Psoas muscle (tissue), 8 donors: ENCODE data around the gene RDH5. TPM values are rescaled to one million over a fixed set of nuclear protein-coding genes. Genes with fewer than 3 reads are reported as not detected.

ENCODE experiments used
- ATAC-seq, 4 donors: fragments of 200-7000 bp; cut with Tn5 transposase; one replicate each; pipeline ENCODE4 v1.9.1; 2020; ENCODE audit warnings: moderate library complexity in 3 of 4, mild to moderate bottlenecking in 2 of 4
- DNase-seq, 2 donors: peaks; one replicate each; pipeline ENCODE4 v3.0.0-alpha.2; 2020
- H3K27ac ChIP-seq: fragments of 200-600 bp; one replicate; pipeline ENCODE4 v1.8.0; 2022
- H3K27me3 ChIP-seq, 3 donors: fragments of 200-600 bp in 1 of 3; one replicate each; pipeline versions ENCODE4 v1.6.1 to v1.8.0; 2013 to 2022; ENCODE audit warnings: low read length in 2 of 3, mild to moderate bottlenecking in 2 of 3, moderate library complexity in 1 of 3; ENCODE audit not compliant: insufficient read depth in 3 of 3
- H3K36me3 ChIP-seq, 2 donors: fragments of 200-600 bp in 1 of 2; one replicate each; pipeline versions ENCODE4 v1.6.1 to v1.8.0; 2013 to 2022; ENCODE audit warnings: low read depth in 1 of 2, mild to moderate bottlenecking in 1 of 2, moderate library complexity in 1 of 2; ENCODE audit not compliant: insufficient read depth in 1 of 2
- H3K4me1 ChIP-seq: fragments of 200-600 bp; one replicate; pipeline ENCODE4 v1.8.0; 2022
- H3K4me3 ChIP-seq: fragments of 200-600 bp; one replicate; pipeline ENCODE4 v1.8.0; 2022; ENCODE audit warnings: mild to moderate bottlenecking
- H3K9me3 ChIP-seq: fragments of 200-600 bp; one replicate; pipeline ENCODE4 v1.8.0; 2022
- WGBS, 3 donors: extraction: QIAGEN DNeasy Blood & Tissue Kit; methylation state at CpG; one replicate each; pipeline versions ENCODE4 v1.1.6 to v1.1.7; 2013; 5-methylcytosine and 5-hydroxymethylcytosine counted together
- intact Hi-C, 2 donors: fragments of 100-400 bp; cut with DNase I; formaldehyde crosslinking; loops; one replicate each; pipeline versions ENCODE4 v1.11.0 to v1.14.2; 2022
- polyA plus RNA-seq, 3 donors: library from polyadenylated mRNA; stranded (reverse); fragments of 200-250 nt; gene quantifications; one replicate each; pipeline ENCODE4 v1.2.3, GENCODE V29; 2013
- total RNA-seq, 4 donors: library from RNA; stranded (reverse); fragmentation: NEBNext Ultra II Directional in 2 of 4; extraction: Animal tissue kit (Norgen Biotek cat#: 25700) in 2 of 4; gene quantifications; one replicate each; pipeline versions ENCODE4 v1.2.1 to v1.2.4, GENCODE V29; 2021 to 2023
- TF ChIP-seq, protein P1 (sequence below): fragments of 200-600 bp; IDR thresholded peaks from one replicate; pipeline ENCODE4 v1.8.0; 2022; ENCODE audit warnings: antibody characterized with exemption
- donor health status: healthy with polysubstance abuse.
- donor health status: DM: no; HTN: no; CAD: no; lungs with moderate emphysema.
- donor health status: Bipolar disorder and iron deficiency.
- donor health status: healthy.
- donor health status: DM: yes; HTN: yes; CAD: no.
- donor health status: DM: no; HTN: no; CAD: no.
- donor health status: DM: no; HTN: no; CAD: no.
- donor health status: DM: yes; HTN: yes; CAD: no.

Gene RDH5
- total and polyA plus RNA-seq, 7 donors, result 7.0 to 25.4 (median 11.9) TPM

DNA sequence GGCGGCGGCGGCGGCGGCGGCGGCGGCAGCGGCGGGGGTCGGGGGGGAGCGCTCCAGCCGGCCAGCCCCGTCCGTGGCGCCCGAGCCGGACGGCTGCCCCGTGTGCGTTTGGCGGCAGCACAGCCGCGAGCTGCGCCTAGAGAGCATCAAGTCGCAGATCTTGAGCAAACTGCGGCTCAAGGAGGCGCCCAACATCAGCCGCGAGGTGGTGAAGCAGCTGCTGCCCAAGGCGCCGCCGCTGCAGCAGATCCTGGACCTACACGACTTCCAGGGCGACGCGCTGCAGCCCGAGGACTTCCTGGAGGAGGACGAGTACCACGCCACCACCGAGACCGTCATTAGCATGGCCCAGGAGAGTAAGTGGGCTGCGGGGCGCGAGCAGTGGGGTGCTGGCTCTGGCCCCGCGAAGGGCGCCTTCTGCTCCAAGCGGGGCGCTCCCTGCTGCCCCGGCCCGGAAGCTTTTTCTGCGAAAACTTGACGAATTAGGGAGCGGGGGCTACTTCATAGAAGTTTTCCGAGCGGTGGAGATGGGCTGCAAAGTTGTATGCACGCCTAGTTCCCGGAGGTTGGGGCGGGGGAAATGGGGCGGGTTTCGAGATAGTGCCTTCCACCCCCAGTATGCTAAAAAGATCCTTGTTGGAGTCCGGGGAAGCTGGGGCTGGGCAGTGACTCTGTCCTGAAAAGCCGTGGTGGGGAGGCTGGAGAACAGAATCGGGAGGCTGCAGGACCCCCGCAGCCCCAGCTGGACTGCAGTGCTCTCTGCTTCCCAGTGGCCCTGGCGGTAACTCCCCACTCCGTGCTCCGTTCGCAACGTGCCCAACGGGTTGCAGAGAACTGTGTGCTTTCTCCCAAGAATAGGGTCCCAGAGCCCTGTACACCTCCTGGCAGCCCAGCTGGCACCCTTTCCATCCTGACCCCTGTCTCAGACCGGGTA is 23.5 kb downstream of the RDH5 start:
- Histone ChIP-seq H3K36me3 (no peaks in the 10 kb centered on the region), H3K9me3 (no peaks in the 10 kb centered on the region), H3K27ac (no peak overlapping the region), H3K4me1 (peaks cover 19% of the 10 kb centered on the region), H3K27me3 (peaks cover 0 to 8% (median 3%) of the 10 kb centered on the region in 3 donors), H3K4me3 (peak overlapping the region; percentile 67)
- intact Hi-C loops, result no loop called here
- DNase-seq, result peak; percentile 65 to 79
- ATAC-seq, result peak; percentile 28 to 61 (median 48)
- WGBS, 3 donors, result 1 to 2% (median 2%) methylated on average over 53 to 72 of the region's 73 CpGs
- TF ChIP-seq, protein P1, sequence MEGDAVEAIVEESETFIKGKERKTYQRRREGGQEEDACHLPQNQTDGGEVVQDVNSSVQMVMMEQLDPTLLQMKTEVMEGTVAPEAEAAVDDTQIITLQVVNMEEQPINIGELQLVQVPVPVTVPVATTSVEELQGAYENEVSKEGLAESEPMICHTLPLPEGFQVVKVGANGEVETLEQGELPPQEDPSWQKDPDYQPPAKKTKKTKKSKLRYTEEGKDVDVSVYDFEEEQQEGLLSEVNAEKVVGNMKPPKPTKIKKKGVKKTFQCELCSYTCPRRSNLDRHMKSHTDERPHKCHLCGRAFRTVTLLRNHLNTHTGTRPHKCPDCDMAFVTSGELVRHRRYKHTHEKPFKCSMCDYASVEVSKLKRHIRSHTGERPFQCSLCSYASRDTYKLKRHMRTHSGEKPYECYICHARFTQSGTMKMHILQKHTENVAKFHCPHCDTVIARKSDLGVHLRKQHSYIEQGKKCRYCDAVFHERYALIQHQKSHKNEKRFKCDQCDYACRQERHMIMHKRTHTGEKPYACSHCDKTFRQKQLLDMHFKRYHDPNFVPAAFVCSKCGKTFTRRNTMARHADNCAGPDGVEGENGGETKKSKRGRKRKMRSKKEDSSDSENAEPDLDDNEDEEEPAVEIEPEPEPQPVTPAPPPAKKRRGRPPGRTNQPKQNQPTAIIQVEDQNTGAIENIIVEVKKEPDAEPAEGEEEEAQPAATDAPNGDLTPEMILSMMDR, result no peak

DNA sequence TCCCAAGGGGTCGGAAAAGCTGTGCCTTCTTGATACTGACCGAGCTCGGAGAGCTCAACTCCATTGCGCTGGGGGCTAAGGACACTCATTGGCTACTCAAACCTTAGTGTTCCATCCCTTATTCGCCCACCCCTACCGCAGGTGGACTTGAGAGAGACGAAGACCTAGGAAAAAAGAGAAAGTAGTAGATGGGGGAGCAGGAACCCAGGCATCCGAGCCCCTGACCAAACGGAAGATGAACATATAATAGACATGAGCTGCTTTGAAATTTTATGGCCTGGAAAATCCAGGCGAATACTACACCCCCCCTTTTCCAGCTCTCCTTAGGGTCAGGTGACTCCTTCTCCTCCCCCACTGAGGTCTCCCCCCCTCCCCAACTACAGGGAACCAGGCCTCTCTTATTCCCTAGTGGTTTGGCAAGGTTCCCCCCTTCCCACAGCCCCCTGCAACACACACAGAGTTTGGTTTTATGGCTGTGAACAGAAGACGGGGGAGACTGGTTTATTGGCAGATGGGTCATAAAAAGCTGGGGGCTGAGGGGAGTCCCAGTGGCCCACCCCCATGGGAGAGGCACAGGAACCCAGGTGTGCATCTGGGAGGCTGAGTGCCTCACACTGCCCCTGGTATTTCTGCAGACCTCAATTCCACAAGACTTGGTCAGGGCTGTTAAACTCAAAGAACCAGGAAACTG is 24.3 kb downstream of the RDH5 start:
- H3K36me3 ChIP-seq, result no peaks in the 10 kb centered on the region
- peak overlapping the region; percentile 67 for H3K4me3 ChIP-seq
- peak in 1 of 4 donors; percentile 4 for ATAC-seq
- H3K9me3 ChIP-seq, result no peaks in the 10 kb centered on the region
- H3K27ac ChIP-seq, result no peak overlapping the region
- TF ChIP-seq, protein P1, result no peak
- 26 to 42% (median 31%) methylated on average over 11 of the region's 11 CpGs for WGBS, 3 donors
- intact Hi-C loops, result no loop called here
- H3K27me3 ChIP-seq, result peaks cover 0 to 8% (median 3%) of the 10 kb centered on the region in 3 donors
- H3K4me1 ChIP-seq, result peaks cover 19% of the 10 kb centered on the region
- DNase-seq, result no peak

DNA sequence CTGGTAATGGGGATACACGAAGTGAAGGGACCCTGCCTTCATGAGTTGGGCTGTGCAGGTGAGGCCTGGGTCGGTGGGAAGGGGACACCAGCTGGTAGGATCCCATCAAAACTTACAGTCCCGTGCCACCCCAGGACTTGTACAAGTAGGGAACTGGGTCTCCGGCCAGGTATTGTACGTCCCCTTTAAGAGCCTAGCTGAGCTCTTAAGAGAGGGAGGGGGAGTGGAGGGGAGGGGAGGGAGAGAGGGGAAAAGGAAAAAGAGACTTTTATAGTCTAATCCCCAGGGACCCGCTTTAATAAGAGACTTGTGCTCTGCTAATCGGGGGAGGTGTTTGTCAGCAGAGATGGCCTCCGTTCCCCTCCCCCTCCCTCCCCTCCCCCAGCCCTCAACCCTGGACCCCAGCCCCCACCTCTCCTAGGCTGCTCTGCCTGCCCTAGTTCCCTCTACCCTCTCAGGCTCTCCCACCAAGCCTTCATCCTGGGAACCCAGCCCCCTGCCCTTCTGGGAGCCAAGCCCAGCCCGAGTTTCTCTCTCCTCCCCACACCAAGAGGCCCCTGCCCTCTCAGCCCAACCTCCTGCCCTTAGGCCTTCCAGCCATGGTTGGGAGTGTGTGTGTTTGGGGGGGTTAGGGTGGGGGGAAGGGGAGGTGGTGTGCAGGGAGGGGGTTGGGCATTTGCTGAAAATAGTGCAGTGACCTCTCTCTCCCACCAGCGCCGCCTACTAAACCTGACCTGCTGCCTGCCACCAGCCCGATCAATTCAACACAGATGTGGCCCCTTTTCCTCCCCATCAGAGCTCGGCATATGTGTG is 25.4 kb downstream of the RDH5 start:
- ATAC-seq (peak in 2 of 4 donors; percentile 17), DNase-seq (no peak)
- Histone ChIP-seq H3K9me3 (no peaks in the 10 kb centered on the region), H3K4me3 (peak overlapping the region; percentile 28), H3K27me3 (peaks cover 0 to 8% (median 3%) of the 10 kb centered on the region in 3 donors), H3K27ac (peak overlapping the region; percentile 16), H3K36me3 (peaks cover 0 to 2% of the 10 kb centered on the region in 2 donors), H3K4me1 (peaks cover 19% of the 10 kb centered on the region)
- TF ChIP-seq, protein P1, result no peak
- WGBS, 3 donors, result 18 to 26% (median 20%) methylated on average over 12 to 13 of the region's 13 CpGs
- intact Hi-C loops, result no loop called here

DNA sequence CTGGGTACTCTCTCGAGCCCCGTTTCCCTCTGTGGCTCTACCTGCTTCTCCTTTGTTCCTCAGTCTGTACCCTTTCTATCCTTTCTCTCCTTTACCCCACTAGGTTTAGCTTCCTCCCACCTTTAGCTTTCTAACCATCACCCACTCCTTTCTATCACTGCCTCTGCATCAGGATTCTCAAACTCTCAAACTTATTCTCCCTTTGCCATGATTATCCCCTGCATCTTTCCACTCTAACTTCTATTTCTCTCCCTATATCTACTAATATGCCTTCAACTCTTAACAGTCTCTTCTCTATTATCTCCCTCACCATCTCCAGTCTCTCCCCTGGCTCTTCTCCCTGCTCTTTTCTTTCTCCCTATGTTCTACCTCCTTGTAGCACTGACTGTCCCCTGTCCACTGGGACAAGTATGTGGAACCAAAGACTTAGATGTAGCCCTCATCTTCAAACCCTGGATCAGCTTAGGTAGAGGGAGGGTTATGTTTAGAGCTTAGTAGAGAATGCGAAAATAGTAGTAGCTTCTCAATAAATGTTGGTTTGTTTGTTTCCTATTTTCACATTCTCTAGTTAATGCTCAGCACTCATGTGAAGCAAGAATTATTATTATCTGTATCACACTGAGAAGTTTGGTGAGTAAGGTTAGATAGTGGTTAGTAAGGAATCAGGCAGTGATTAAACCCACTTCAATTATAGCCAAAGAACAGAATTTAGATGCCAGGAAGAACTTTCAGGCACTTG is 26.1 kb downstream of the RDH5 start:
- H3K27ac ChIP-seq, result peak overlapping the region; percentile 16
- TF ChIP-seq, protein P1, result no peak
- peaks cover 4 to 6% of the 10 kb centered on the region in 2 donors for H3K36me3 ChIP-seq
- peaks cover 0 to 8% (median 3%) of the 10 kb centered on the region in 3 donors for H3K27me3 ChIP-seq
- ATAC-seq, result no peak
- no peak for DNase-seq
- H3K9me3 ChIP-seq, result no peaks in the 10 kb centered on the region
- 45 to 56% (median 50%) methylated on average over 3 of the region's 3 CpGs for WGBS, 3 donors
- peaks cover 19% of the 10 kb centered on the region for H3K4me1 ChIP-seq
- intact Hi-C loops, result no loop called here
- peak overlapping the region; percentile 28 for H3K4me3 ChIP-seq
